H1 (cell line): Measurements from ENCODE around the gene HBM. TPM values are rescaled to one million over a fixed set of nuclear protein-coding genes. Genes with fewer than 3 reads are reported as not detected.

Experiments
- CTCF ChIA-PET: fragments of 300-600 bp; sonication (Branson Sonifier 250); formaldehyde crosslinking; loops from one replicate; lab custom pipeline; 2021; ENCODE audit not compliant: partially characterized antibody; lab: Charles Lee
- POLR2A ChIA-PET: fragments of 300-600 bp; sonication (Branson Sonifier 250); formaldehyde crosslinking; loops from one replicate; lab custom pipeline; 2021; ENCODE audit warnings: inconsistent platforms; ENCODE audit not compliant: partially characterized antibody; lab: Charles Lee
- DNase-seq, 2 experiments: peaks; one replicate each; pipeline versions ENCODE4 v3.0.0 to v3.0.0-alpha.2; 2010 to 2022; ENCODE audit warnings: low spot score in 2 of 2, low read depth in 1 of 2, mixed read lengths in 1 of 2
- FAIRE-seq: peaks from 2 replicates; lab custom pipeline; 2011; peaks lifted over from hg19 to GRCh38; lab: Jason Lieb, UNC
- H2AFZ ChIP-seq: 2 replicates; pipeline ENCODE4 v1.8.1; 2012; ENCODE audit warnings: low read length, inconsistent platforms
- H2AK5ac ChIP-seq: 2 replicates; pipeline ENCODE4 v1.6.1; 2013; ENCODE audit warnings: low read depth, low read length
- H2BK120ac ChIP-seq: replicated peaks from 2 replicates; pipeline ENCODE3; 2013; ENCODE audit warnings: low read depth, low read length, inconsistent platforms
- H2BK12ac ChIP-seq: 2 replicates; pipeline ENCODE4 v1.6.1; 2013; ENCODE audit warnings: low read depth, low read length
- H2BK15ac ChIP-seq: 2 replicates; pipeline ENCODE4 v1.6.1; 2013; ENCODE audit warnings: low read length
- H2BK20ac ChIP-seq: 2 replicates; pipeline ENCODE4 v1.6.1; 2013; ENCODE audit warnings: low read length
- H2BK5ac ChIP-seq: 2 replicates; pipeline ENCODE4 v1.6.1; 2013; ENCODE audit warnings: low read depth, low read length
- H3K14ac ChIP-seq: 2 replicates; pipeline ENCODE4 v1.6.1; 2013; ENCODE audit warnings: inconsistent platforms; ENCODE audit not compliant: insufficient read length
- H3K18ac ChIP-seq: 2 replicates; pipeline ENCODE4 v1.6.1; 2013; ENCODE audit warnings: low read length; ENCODE audit errors: extremely low read depth
- H3K23ac ChIP-seq: 2 replicates; pipeline ENCODE4 v1.6.1; 2013; ENCODE audit warnings: inconsistent platforms; ENCODE audit not compliant: insufficient read length
- H3K23me2 ChIP-seq: 2 replicates; pipeline ENCODE4 v1.6.1; 2013; ENCODE audit warnings: low read depth, low read length
- H3K27ac ChIP-seq: 2 replicates; pipeline ENCODE4 v1.6.1; 2011; ENCODE audit warnings: low read depth, low read length, inconsistent platforms
- H3K27me3 ChIP-seq, 4 experiments: replicated peaks in 1 of 4; 1 replicate in 1 of 4; 2 replicates in 3 of 4; pipeline versions ENCODE4 v1.6.1 to v1.8.1; 2011 to 2013; ENCODE audit warnings: low read length in 3 of 4, mild to moderate bottlenecking in 3 of 4, inconsistent platforms in 2 of 4, mixed read lengths in 2 of 4, moderate library complexity in 1 of 4; ENCODE audit not compliant: control insufficient read depth in 3 of 4, insufficient read depth in 3 of 4; ENCODE audit errors: extremely low read depth in 1 of 4
- H3K36me3 ChIP-seq, 4 experiments: 2 replicates each; pipeline versions ENCODE4 v1.6.1 to v1.8.1; 2011 to 2013; ENCODE audit warnings: mild to moderate bottlenecking in 4 of 4, low read length in 3 of 4, moderate library complexity in 2 of 4, control low read depth in 1 of 4, inconsistent platforms in 1 of 4; ENCODE audit not compliant: insufficient read depth in 4 of 4, control insufficient read depth in 2 of 4
- H3K4ac ChIP-seq: replicated peaks from 2 replicates; pipeline ENCODE3; 2013; ENCODE audit warnings: low read length, low read depth, mixed read lengths, inconsistent platforms; ENCODE audit not compliant: insufficient read length
- H3K4me1 ChIP-seq, 4 experiments: replicated peaks in 1 of 4; 1 replicate in 1 of 4; 2 replicates in 3 of 4; pipeline versions ENCODE4 v1.6.1 to v1.8.1; 2011 to 2013; ENCODE audit warnings: low read length in 3 of 4, inconsistent platforms in 2 of 4, mixed read lengths in 1 of 4; ENCODE audit not compliant: insufficient read depth in 4 of 4, control insufficient read depth in 3 of 4
- H3K4me2 ChIP-seq, 2 experiments: 2 replicates each; pipeline versions ENCODE4 v1.6.1 to v1.8.1; 2011 to 2013; ENCODE audit warnings: low read depth in 2 of 2, low read length in 2 of 2, control low read depth in 1 of 2, inconsistent platforms in 1 of 2, mild to moderate bottlenecking in 1 of 2; ENCODE audit not compliant: insufficient read depth in 1 of 2
- H3K4me3 ChIP-seq, 4 experiments: fragments of 200-600, 300-600 bp in 1 of 4; sonication (generic), shearing (Covaris generic), sonication (Bioruptor Twin) in 1 of 4; 2 replicates each; pipeline versions ENCODE4 v1.5.1 to v1.8.1; 2011 to 2016; ENCODE audit warnings: low read length in 4 of 4, low read depth in 3 of 4, control low read depth in 2 of 4, inconsistent platforms in 2 of 4, mild to moderate bottlenecking in 2 of 4, mixed read lengths in 1 of 4, moderate library complexity in 1 of 4; ENCODE audit not compliant: insufficient read depth in 2 of 4; ENCODE audit errors: extremely low read depth in 1 of 4
- H3K56ac ChIP-seq: replicated peaks from 2 replicates; pipeline ENCODE3; 2013; ENCODE audit warnings: low read depth, mild to moderate bottlenecking, mixed read lengths, low read length, inconsistent platforms; ENCODE audit not compliant: insufficient read length
- H3K79me1 ChIP-seq: 2 replicates; pipeline ENCODE4 v1.6.1; 2013; ENCODE audit warnings: low read depth, low read length, control low read depth
- H3K79me2 ChIP-seq, 2 experiments: 2 replicates each; pipeline versions ENCODE4 v1.6.1 to v1.8.1; 2012 to 2013; ENCODE audit warnings: low read length in 2 of 2, mild to moderate bottlenecking in 2 of 2, inconsistent platforms in 1 of 2; ENCODE audit not compliant: insufficient read depth in 2 of 2, control insufficient read depth in 1 of 2
- H3K9ac ChIP-seq, 4 experiments: replicated peaks in 1 of 4; 1 replicate in 1 of 4; 2 replicates in 3 of 4; pipeline versions ENCODE4 v1.6.1 to v1.8.1; 2011 to 2013; ENCODE audit warnings: low read depth in 3 of 4, low read length in 3 of 4, control low read depth in 2 of 4, mild to moderate bottlenecking in 2 of 4, moderate library complexity in 2 of 4, inconsistent platforms in 1 of 4; ENCODE audit errors: extremely low read depth in 1 of 4
- H3K9me3 ChIP-seq, 2 experiments: 2 replicates each; pipeline versions ENCODE4 v1.6.1 to v1.8.1; 2012 to 2013; ENCODE audit warnings: mild to moderate bottlenecking in 2 of 2, moderate library complexity in 2 of 2, control low read depth in 1 of 2, inconsistent platforms in 1 of 2, low read depth in 1 of 2, low read length in 1 of 2, mixed read lengths in 1 of 2; ENCODE audit not compliant: insufficient read depth in 2 of 2
- H4K20me1 ChIP-seq, 2 experiments: replicated peaks in 1 of 2; 2 replicates each; pipeline versions ENCODE3 to v1.8.1; 2011 to 2013; ENCODE audit warnings: inconsistent platforms in 2 of 2, low read length in 2 of 2, mild to moderate bottlenecking in 1 of 2; ENCODE audit not compliant: insufficient read depth in 2 of 2, control insufficient read depth in 1 of 2
- H4K5ac ChIP-seq: 2 replicates; pipeline ENCODE4 v1.6.1; 2013; ENCODE audit warnings: low read length, low read depth, mixed read lengths, inconsistent platforms; ENCODE audit not compliant: insufficient read length
- H4K8ac ChIP-seq: 2 replicates; pipeline ENCODE4 v1.8.0; 2013; ENCODE audit warnings: mild to moderate bottlenecking, moderate library complexity, low read length, inconsistent platforms; ENCODE audit not compliant: insufficient read depth; ENCODE audit errors: extremely low read depth
- H4K91ac ChIP-seq: replicated peaks from 2 replicates; pipeline ENCODE3; 2013; ENCODE audit warnings: low read length, mixed read lengths, inconsistent platforms; ENCODE audit not compliant: insufficient read length
- BACH1 ChIP-seq: IDR thresholded peaks from 2 replicates; pipeline ENCODE4 v1.6.1; 2012; ENCODE audit warnings: low read length, improper control_type of control experiment
- FOSL1 ChIP-seq: IDR thresholded peaks from 2 replicates; pipeline ENCODE4 v1.6.1; 2011; ENCODE audit warnings: mild to moderate bottlenecking, low read depth, low read length, moderate library complexity; ENCODE audit not compliant: insufficient read depth
- GABPA ChIP-seq: IDR thresholded peaks from 2 replicates; pipeline ENCODE4 v1.6.1; 2011; ENCODE audit warnings: mild to moderate bottlenecking, low read length, moderate library complexity, borderline replicate concordance; ENCODE audit not compliant: insufficient read depth
- JUND ChIP-seq: IDR thresholded peaks from 2 replicates; pipeline ENCODE4 v1.6.1; 2011; ENCODE audit warnings: mild to moderate bottlenecking, improper control_type of control experiment, low read length
- KDM1A ChIP-seq: fragments of 200-600, 300-600 bp; sonication (generic); IDR thresholded peaks from 2 replicates; pipeline ENCODE4 v1.7.1; 2016; ENCODE audit warnings: mild to moderate bottlenecking, low read length, borderline replicate concordance
- KDM5A ChIP-seq: fragments of 200-600 bp; IDR thresholded peaks from 2 replicates; pipeline ENCODE4 v1.7.1; 2012; ENCODE audit warnings: mild to moderate bottlenecking, low read length, inconsistent platforms, mixed read lengths
- POLR2A ChIP-seq, 2 experiments: IDR thresholded peaks; 1 replicate in 1 of 2; 2 replicates in 1 of 2; pipeline ENCODE4 v1.6.1; 2011; ENCODE audit warnings: low read depth in 2 of 2, low read length in 2 of 2, mild to moderate bottlenecking in 2 of 2; ENCODE audit errors: control extremely low read depth in 1 of 2
- RFX5 ChIP-seq: IDR thresholded peaks from 2 replicates; pipeline ENCODE4 v1.6.1; 2011; ENCODE audit warnings: low read depth, low read length, improper control_type of control experiment, borderline replicate concordance
- SIN3A ChIP-seq, 2 experiments: IDR thresholded peaks in 1 of 2; conservative IDR thresholded peaks in 1 of 2; 2 replicates each; pipeline ENCODE4 v1.6.1; 2011 to 2012; ENCODE audit warnings: low read length in 2 of 2, improper control_type of control experiment in 1 of 2, low read depth in 1 of 2, mild to moderate bottlenecking in 1 of 2
- SP2 ChIP-seq: IDR thresholded peaks from 2 replicates; pipeline ENCODE4 v1.6.1; 2012; ENCODE audit warnings: mild to moderate bottlenecking, low read length, inconsistent platforms
- SRF ChIP-seq: IDR thresholded peaks from 2 replicates; pipeline ENCODE4 v1.6.1; 2011; ENCODE audit warnings: mild to moderate bottlenecking, low read depth, low read length, moderate library complexity
- YY1 ChIP-seq: IDR thresholded peaks from 2 replicates; pipeline ENCODE4 v1.6.1; 2011; ENCODE audit warnings: low read depth, mild to moderate bottlenecking, low read length
- WGBS, 2 experiments: shearing (Covaris generic) in 1 of 2; methylation state at CpG; one replicate each; pipeline versions ENCODE4 v1.1.6 to v1.1.7; 2013 to 2015; ENCODE audit warnings: low lambda C conversion rate in 2 of 2, mixed read lengths in 2 of 2, inconsistent platforms in 1 of 2, low coverage in 1 of 2, missing lambda C conversion rate in 1 of 2; ENCODE audit not compliant: insufficient replicate concordance in 2 of 2, insufficient coverage in 1 of 2, insufficient read length in 1 of 2; ENCODE audit errors: extremely low coverage in 1 of 2, missing lambda C conversion rate in 1 of 2; 5-methylcytosine and 5-hydroxymethylcytosine counted together
- polyA plus RNA-seq, 7 experiments: library from polyadenylated mRNA; depleted of rRNA in 3 of 7; stranded (reverse) in 5 of 7; unstranded in 2 of 7; fragments of >200 nt in 5 of 7; fragments of 200-250 nt in 2 of 7; gene quantifications; 1 replicate in 5 of 7; 2 replicates in 1 of 7; 4 replicates in 1 of 7; pipeline versions ENCODE4 v1.2.1 to v1.2.3, GENCODE V29; 2011 to 2013; ENCODE audit warnings: missing spikeins in 2 of 7, mixed read lengths in 2 of 7
- total RNA-seq: library from RNA; stranded (reverse); fragmentation: NEBNext Ultra II Directional; extraction: Animal tissue kit (Norgen Biotek cat#: 25700); gene quantifications from 2 replicates; pipeline ENCODE4 v1.2.1, GENCODE V29; 2021

The HBM gene
- total and polyA plus RNA-seq, 2 of the 8 experiments (the other 6 are each of a cell fraction or from before 2014, with no cell fraction given) = 0.88 TPM; not detected in 1

- no peak within 1 kb of the TSS for H4K91ac ChIP-seq
- H3K36me3 ChIP-seq = no peaks in the 10 kb centered on the region
- H2BK5ac ChIP-seq = no peak within 1 kb of the TSS
- H3K4ac ChIP-seq = no peak within 1 kb of the TSS
- 89% methylated on average over 15 of the region's 17 CpGs; no CpG with 5 or more reads in 1 of the 2 experiments for WGBS, 2 experiments
- H3K4me3 ChIP-seq = no peak within 1 kb of the TSS
- H3K27ac ChIP-seq = no peak within 1 kb of the TSS
- H3K4me1 ChIP-seq = peaks cover 0 to 2% (median 0%) of the 10 kb centered on the region in 4 experiments; a peak in 2 of 7 replicates
- H3K79me2 ChIP-seq = no peaks in the 10 kb centered on the region
- H2AK5ac ChIP-seq = no peak within 1 kb of the TSS
- H3K27me3 ChIP-seq = peaks cover 2 to 38% (median 29%) of the 10 kb centered on the region in 4 experiments
- no peaks in the 10 kb centered on the region for H3K9me3 ChIP-seq
- no peak within 1 kb of the TSS for H4K5ac ChIP-seq
- no peak within 1 kb of the TSS for H3K9ac ChIP-seq
- CTCF ChIA-PET = interaction anchor here (1.3 to 3.1 kb wide), 2 partner anchors 11 to 35 kb away, joined by 4 to 18 read pairs; no protein-coding TSS in a partner anchor
- no peak within 1 kb of the TSS; the same call in 1 of the 2 replicates for H4K8ac ChIP-seq
- H3K4me2 ChIP-seq = no peak within 1 kb of the TSS
- POLR2A ChIA-PET = interaction anchor here (0.5 kb wide), 1 partner anchor 82 kb away, joined by 3 read pairs; the partner anchor contains the start of gene FAM234A
- H2BK15ac ChIP-seq = no peak within 1 kb of the TSS
- no peak within 1 kb of the TSS for H2AFZ ChIP-seq
- H2BK20ac ChIP-seq = no peak within 1 kb of the TSS
- H3K56ac ChIP-seq = no peak within 1 kb of the TSS
- DNase-seq (no peak), FAIRE-seq (no peak)
- H3K79me1 ChIP-seq = no peaks in the 10 kb centered on the region
- no peaks in the 10 kb centered on the region for H4K20me1 ChIP-seq
- no peak within 1 kb of the TSS for H3K14ac ChIP-seq
- H3K23ac ChIP-seq = no peak within 1 kb of the TSS
- H2BK120ac ChIP-seq = no peak within 1 kb of the TSS
- peaks cover 7% of the 10 kb centered on the region; the same call in 1 of the 2 replicates for H3K23me2 ChIP-seq
- H3K18ac ChIP-seq = no peak within 1 kb of the TSS
- H2BK12ac ChIP-seq = no peak within 1 kb of the TSS
- TF ChIP-seq RFX5 = no peak
- TF ChIP-seq SRF = no peak
- no peak for TF ChIP-seq KDM5A
- TF ChIP-seq YY1 = no peak
- TF ChIP-seq GABPA = no peak
- TF ChIP-seq KDM1A = no peak
- TF ChIP-seq BACH1 = no peak
- no peak for TF ChIP-seq SP2
- no peak for TF ChIP-seq SIN3A (conservative IDR thresholded peaks at IDR 0.05 in 1 of 2, IDR thresholded peaks at IDR 0.05 in 1 of 2; ENCODE audit: low read depth in 1 of 2, low read length in 2 of 2)
- no peak for TF ChIP-seq FOSL1
- TF ChIP-seq JUND = no peak
- TF ChIP-seq POLR2A (IDR thresholded peaks at IDR 0.05; ENCODE audit: control extremely low read depth in 1 of 2, low read depth in 2 of 2, low read length in 2 of 2) = no peak
Observed at GRCh38 chr16:152141-153128, 13.3 kb upstream of the HBM start, which contains the start of gene HBZ. Gene HBZ, plus strand, starts transcription at chr16:152644. Its CDS starts 266 bp downstream, at chr16:152910.
